Stimulated activated CD4-positive, alpha-beta T cell treated with anti-CD3 and anti-CD28 coated beads, Interleukin-15, amount 100 ng/mL, for 24 hours (primary cell): ENCODE data around the gene RHBDD3.
A peak's percentile ranks its signal among the peaks of the same experiment; 100 is the strongest.

Experiments
- DNase-seq: peaks from one replicate; pipeline ENCODE4 v3.0.0-alpha.2; 2020

Gene RHBDD3

GRCh38 chr22:29306175-29306834 is 38.5 kb upstream of the RHBDD3 start, which contains the start of gene GAS2L1:
TSS of gene GAS2L1 (plus strand) at chr22:29306650. CDS start at chr22:29308106, 1,456 bp downstream.
- peak; percentile 68 for DNase-seq

- no peak for DNase-seq
Observed at GRCh38 chr22:29305836-29306174, 38.0 kb upstream of the RHBDD3 start.

- no peak for DNase-seq
Observed at GRCh38 chr22:29302681-29303465, 35.1 kb upstream of the RHBDD3 start.

GRCh38 chr22:29302402-29302680 is 34.6 kb upstream of the RHBDD3 start:
- no peak for DNase-seq

- no peak for DNase-seq
Observed at GRCh38 chr22:29301716-29302401, 34.1 kb upstream of the RHBDD3 start.

GRCh38 chr22:29300807-29301601 is 33.2 kb upstream of the RHBDD3 start:
- DNase-seq, result no peak

GRCh38 chr22:29300467-29300806 is 32.7 kb upstream of the RHBDD3 start:
- no peak for DNase-seq

- DNase-seq, result no peak
Observed at GRCh38 chr22:29299136-29299900, 31.5 kb upstream of the RHBDD3 start.

- DNase-seq, result no peak
Observed at GRCh38 chr22:29298641-29299040, 30.9 kb upstream of the RHBDD3 start.

- no peak for DNase-seq
Observed at GRCh38 chr22:29292379-29292778, 24.6 kb upstream of the RHBDD3 start.

GRCh38 chr22:29291215-29291614 is 23.4 kb upstream of the RHBDD3 start:
- no peak for DNase-seq

GRCh38 chr22:29290061-29290460 is 22.3 kb upstream of the RHBDD3 start:
- no peak for DNase-seq

GRCh38 chr22:29288837-29289236 is 21.1 kb upstream of the RHBDD3 start:
- no peak for DNase-seq

GRCh38 chr22:29284196-29284595 is 16.4 kb upstream of the RHBDD3 start:
- DNase-seq, result no peak

- no peak for DNase-seq
Observed at GRCh38 chr22:29277927-29278326, 10.1 kb upstream of the RHBDD3 start.

GRCh38 chr22:29275819-29276565 is 8.2 kb upstream of the RHBDD3 start:
- DNase-seq, result no peak

- DNase-seq, result no peak
Observed at GRCh38 chr22:29275167-29275566, 7.4 kb upstream of the RHBDD3 start.

- DNase-seq, result no peak
Observed at GRCh38 chr22:29272624-29273023, 4.8 kb upstream of the RHBDD3 start.

GRCh38 chr22:29270475-29271271 is 2.9 kb upstream of the RHBDD3 start:
- DNase-seq, result no peak

- DNase-seq, result peak; percentile 23
Observed at GRCh38 chr22:29269731-29270474, 2.1 kb upstream of the RHBDD3 start.
